WTC11 (cell line): Measurements from ENCODE around the gene ABR. TPM values are rescaled to one million over a fixed set of nuclear protein-coding genes. Genes with fewer than 3 reads are reported as not detected.

ENCODE experiments used
- ATAC-seq: fragments of 200-7000 bp; cut with Tn5 transposase; 2 replicates; pipeline ENCODE4 v1.10.0; 2021; ENCODE audit warnings: mild to moderate bottlenecking, moderate library complexity
- CTCF ChIA-PET: fragments of 300-600 bp; sonication (Branson Sonifier 250); formaldehyde crosslinking; loops from one replicate; lab custom pipeline; 2021; ENCODE audit warnings: antibody characterized with exemption; lab: Charles Lee
- POLR2A ChIA-PET: fragments of 350-600 bp; sonication (Branson Sonifier 250); formaldehyde crosslinking; loops from one replicate; lab custom pipeline; 2021; ENCODE audit warnings: antibody characterized with exemption; lab: Charles Lee
- DNase-seq: peaks from one replicate; pipeline ENCODE4 v3.0.0; 2021; ENCODE audit warnings: low spot score
- H3K27ac Mint-ChIP-seq: 2 replicates; pipeline ENCODE4 v1.8.0; 2021; ENCODE audit warnings: mixed read lengths
- H3K27me3 Mint-ChIP-seq: 2 replicates; pipeline ENCODE4 v1.8.0; 2021; ENCODE audit warnings: low read depth, mild to moderate bottlenecking, moderate library complexity, mixed read lengths
- H3K36me3 Mint-ChIP-seq: 2 replicates; pipeline ENCODE4 v1.8.0; 2021; ENCODE audit warnings: mixed read lengths
- H3K4me1 Mint-ChIP-seq: 2 replicates; pipeline ENCODE4 v1.8.0; 2022; ENCODE audit warnings: mixed read lengths
- H3K4me3 Mint-ChIP-seq: 2 replicates; pipeline ENCODE4 v1.8.0; 2021; ENCODE audit warnings: mild to moderate bottlenecking, moderate library complexity, mixed read lengths
- H3K9me3 Mint-ChIP-seq: 2 replicates; pipeline ENCODE4 v1.8.0; 2021; ENCODE audit warnings: mixed read lengths
- AR ChIP-seq: fragments of 250-450 bp; sonication (Bioruptor Pico); IDR thresholded peaks from 2 replicates; pipeline ENCODE4 v1.9.0; 2021; ENCODE audit warnings: mild to moderate bottlenecking
- CREM ChIP-seq: sonication (generic); formaldehyde crosslinking; IDR thresholded peaks from 2 replicates; pipeline ENCODE4 v1.8.1; 2022; ENCODE audit warnings: mild to moderate bottlenecking, missing genetic modification reagents, moderate library complexity
- E2F4 ChIP-seq: sonication (generic); formaldehyde crosslinking; IDR thresholded peaks from 2 replicates; pipeline ENCODE4 v1.8.1; 2022; ENCODE audit warnings: low read depth, mild to moderate bottlenecking, moderate library complexity, missing genetic modification reagents, borderline replicate concordance
- ESRRA ChIP-seq: sonication (generic); formaldehyde crosslinking; IDR thresholded peaks from 2 replicates; pipeline ENCODE4 v1.8.1; 2022; ENCODE audit warnings: mild to moderate bottlenecking, missing genetic modification reagents, borderline replicate concordance
- ETV6 ChIP-seq: sonication (generic); formaldehyde crosslinking; IDR thresholded peaks from 2 replicates; pipeline ENCODE4 v1.8.1; 2022; ENCODE audit warnings: mild to moderate bottlenecking, missing genetic modification reagents
- FOXJ3 ChIP-seq: sonication (generic); formaldehyde crosslinking; IDR thresholded peaks from 2 replicates; pipeline ENCODE4 v1.9.0; 2021; ENCODE audit warnings: missing genetic modification reagents, mild to moderate bottlenecking, borderline replicate concordance
- FOXP1 ChIP-seq: sonication (generic); formaldehyde crosslinking; IDR thresholded peaks from 2 replicates; pipeline ENCODE4 v1.8.0; 2022; ENCODE audit warnings: missing genetic modification reagents, mild to moderate bottlenecking, moderate library complexity, borderline replicate concordance
- JUN ChIP-seq: sonication (generic); formaldehyde crosslinking; IDR thresholded peaks from 2 replicates; pipeline ENCODE4 v1.8.0; 2023; ENCODE audit warnings: mild to moderate bottlenecking, missing genetic modification reagents
- KAT7 ChIP-seq: sonication (generic); formaldehyde crosslinking; IDR thresholded peaks from 2 replicates; pipeline ENCODE4 v1.8.1; 2023; ENCODE audit warnings: missing genetic modification reagents, mild to moderate bottlenecking, borderline replicate concordance
- NFE2L1 ChIP-seq: sonication (generic); formaldehyde crosslinking; IDR thresholded peaks from 2 replicates; pipeline ENCODE4 v1.8.1; 2023; ENCODE audit warnings: missing genetic modification reagents
- RORB ChIP-seq: fragments of 250-450 bp; sonication (Bioruptor Pico); IDR thresholded peaks from 2 replicates; pipeline ENCODE4 v1.9.0; 2021; ENCODE audit warnings: mild to moderate bottlenecking
- SP1 ChIP-seq: sonication (generic); formaldehyde crosslinking; conservative IDR thresholded peaks from 2 replicates; pipeline ENCODE4 v1.8.1; 2022; ENCODE audit warnings: missing genetic modification reagents
- TP53 ChIP-seq: sonication (generic); formaldehyde crosslinking; IDR thresholded peaks from 2 replicates; pipeline ENCODE4 v1.8.1; 2023; ENCODE audit warnings: mild to moderate bottlenecking, missing genetic modification reagents
- ZNF121 ChIP-seq: sonication (generic); formaldehyde crosslinking; IDR thresholded peaks from 2 replicates; pipeline ENCODE4 v1.8.0; 2023; ENCODE audit warnings: missing genetic modification reagents
- ZNF219 ChIP-seq: sonication (generic); formaldehyde crosslinking; IDR thresholded peaks from 2 replicates; pipeline ENCODE4 v1.8.0; 2023; ENCODE audit warnings: missing genetic modification reagents, mild to moderate bottlenecking, borderline replicate concordance
- total RNA-seq: library from RNA; stranded (reverse); gene quantifications from 3 replicates; pipeline ENCODE4 v1.2.3, GENCODE V29; 2021
- TF ChIP-seq, protein P1 (sequence below): sonication (generic); formaldehyde crosslinking; IDR thresholded peaks from 2 replicates; pipeline ENCODE4 v1.8.1; 2022; ENCODE audit warnings: mild to moderate bottlenecking, moderate library complexity, missing genetic modification reagents
- TF ChIP-seq, protein P2 (sequence below): sonication (generic); formaldehyde crosslinking; IDR thresholded peaks from 2 replicates; pipeline ENCODE4 v1.8.1; 2023; ENCODE audit warnings: mild to moderate bottlenecking, missing genetic modification reagents
- TF ChIP-seq, protein P3 (sequence below): sonication (generic); formaldehyde crosslinking; IDR thresholded peaks from 2 replicates; pipeline ENCODE4 v1.8.1; 2023; ENCODE audit warnings: mild to moderate bottlenecking, missing genetic modification reagents, borderline replicate concordance
- TF ChIP-seq, protein P4 (sequence below): fragments of 250-450 bp; sonication (Bioruptor Pico); IDR thresholded peaks from 2 replicates; pipeline ENCODE4 v1.9.0; 2021; ENCODE audit warnings: mild to moderate bottlenecking, borderline replicate concordance

ABR gene
- total RNA-seq, 1 experiment from 2014 or later = 38.0 TPM

DNA sequence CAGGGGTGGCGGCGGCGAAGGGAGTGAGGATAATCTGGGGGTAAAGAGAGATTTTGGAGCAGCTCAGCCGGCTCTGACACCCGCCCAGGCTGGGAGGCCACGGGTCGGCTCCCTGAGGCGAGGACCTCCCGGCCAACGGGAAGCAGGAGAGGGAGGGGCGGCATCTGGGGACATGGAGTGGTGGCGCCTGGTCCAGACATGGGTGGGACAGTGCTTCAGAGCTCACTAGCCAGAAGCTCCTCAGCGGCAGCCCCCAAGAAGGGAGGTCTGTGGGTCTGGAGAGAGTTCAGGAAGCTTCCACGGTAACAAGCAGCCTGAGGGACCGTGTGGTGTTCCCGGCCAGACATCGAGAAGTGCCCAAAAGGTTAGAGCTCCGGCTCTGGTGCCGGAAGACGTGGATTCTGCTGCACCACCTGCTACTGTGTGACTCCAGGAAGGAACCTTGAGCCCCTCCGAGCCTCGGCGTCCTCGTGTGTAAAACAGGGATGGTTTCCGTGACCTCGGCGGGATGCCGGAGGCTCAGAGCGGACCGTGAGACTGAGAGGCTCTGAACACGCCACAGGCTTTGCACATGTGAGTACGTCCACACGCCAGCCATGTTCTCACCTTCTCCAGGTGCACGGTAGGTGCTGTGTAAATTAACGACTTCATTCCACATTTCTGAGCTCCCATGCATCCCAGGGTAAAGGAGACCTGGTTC lies 126.0 kb downstream of the ABR start:
- H3K9me3 Mint-ChIP-seq = peaks cover 1% of the 10 kb centered on the region
- peaks cover 16% of the 10 kb centered on the region for H3K36me3 Mint-ChIP-seq
- TF ChIP-seq KAT7 (CRISPR knock-in tag) (no peak), TP53 (CRISPR knock-in tag) (no peak), FOXJ3 (CRISPR knock-in tag) (no peak), FOXP1 (CRISPR knock-in tag) (no peak), ETV6 (CRISPR knock-in tag) (no peak), SP1 (CRISPR knock-in tag) (no peak), E2F4 (CRISPR knock-in tag) (no peak), RORB (CRISPR knock-in tag) (no peak), NFE2L1 (CRISPR knock-in tag) (no peak), AR (no peak), ZNF219 (CRISPR knock-in tag) (no peak), ESRRA (CRISPR knock-in tag) (no peak), JUN (no peak), ZNF121 (CRISPR knock-in tag) (no peak), CREM (CRISPR knock-in tag) (no peak)
- TF ChIP-seq, protein P1, sequence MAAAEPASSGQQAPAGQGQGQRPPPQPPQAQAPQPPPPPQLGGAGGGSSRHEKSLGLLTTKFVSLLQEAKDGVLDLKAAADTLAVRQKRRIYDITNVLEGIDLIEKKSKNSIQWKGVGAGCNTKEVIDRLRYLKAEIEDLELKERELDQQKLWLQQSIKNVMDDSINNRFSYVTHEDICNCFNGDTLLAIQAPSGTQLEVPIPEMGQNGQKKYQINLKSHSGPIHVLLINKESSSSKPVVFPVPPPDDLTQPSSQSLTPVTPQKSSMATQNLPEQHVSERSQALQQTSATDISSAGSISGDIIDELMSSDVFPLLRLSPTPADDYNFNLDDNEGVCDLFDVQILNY = no peak
- TF ChIP-seq, protein P2, sequence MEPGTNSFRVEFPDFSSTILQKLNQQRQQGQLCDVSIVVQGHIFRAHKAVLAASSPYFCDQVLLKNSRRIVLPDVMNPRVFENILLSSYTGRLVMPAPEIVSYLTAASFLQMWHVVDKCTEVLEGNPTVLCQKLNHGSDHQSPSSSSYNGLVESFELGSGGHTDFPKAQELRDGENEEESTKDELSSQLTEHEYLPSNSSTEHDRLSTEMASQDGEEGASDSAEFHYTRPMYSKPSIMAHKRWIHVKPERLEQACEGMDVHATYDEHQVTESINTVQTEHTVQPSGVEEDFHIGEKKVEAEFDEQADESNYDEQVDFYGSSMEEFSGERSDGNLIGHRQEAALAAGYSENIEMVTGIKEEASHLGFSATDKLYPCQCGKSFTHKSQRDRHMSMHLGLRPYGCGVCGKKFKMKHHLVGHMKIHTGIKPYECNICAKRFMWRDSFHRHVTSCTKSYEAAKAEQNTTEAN (CRISPR knock-in tag) = no peak
- TF ChIP-seq, protein P3, sequence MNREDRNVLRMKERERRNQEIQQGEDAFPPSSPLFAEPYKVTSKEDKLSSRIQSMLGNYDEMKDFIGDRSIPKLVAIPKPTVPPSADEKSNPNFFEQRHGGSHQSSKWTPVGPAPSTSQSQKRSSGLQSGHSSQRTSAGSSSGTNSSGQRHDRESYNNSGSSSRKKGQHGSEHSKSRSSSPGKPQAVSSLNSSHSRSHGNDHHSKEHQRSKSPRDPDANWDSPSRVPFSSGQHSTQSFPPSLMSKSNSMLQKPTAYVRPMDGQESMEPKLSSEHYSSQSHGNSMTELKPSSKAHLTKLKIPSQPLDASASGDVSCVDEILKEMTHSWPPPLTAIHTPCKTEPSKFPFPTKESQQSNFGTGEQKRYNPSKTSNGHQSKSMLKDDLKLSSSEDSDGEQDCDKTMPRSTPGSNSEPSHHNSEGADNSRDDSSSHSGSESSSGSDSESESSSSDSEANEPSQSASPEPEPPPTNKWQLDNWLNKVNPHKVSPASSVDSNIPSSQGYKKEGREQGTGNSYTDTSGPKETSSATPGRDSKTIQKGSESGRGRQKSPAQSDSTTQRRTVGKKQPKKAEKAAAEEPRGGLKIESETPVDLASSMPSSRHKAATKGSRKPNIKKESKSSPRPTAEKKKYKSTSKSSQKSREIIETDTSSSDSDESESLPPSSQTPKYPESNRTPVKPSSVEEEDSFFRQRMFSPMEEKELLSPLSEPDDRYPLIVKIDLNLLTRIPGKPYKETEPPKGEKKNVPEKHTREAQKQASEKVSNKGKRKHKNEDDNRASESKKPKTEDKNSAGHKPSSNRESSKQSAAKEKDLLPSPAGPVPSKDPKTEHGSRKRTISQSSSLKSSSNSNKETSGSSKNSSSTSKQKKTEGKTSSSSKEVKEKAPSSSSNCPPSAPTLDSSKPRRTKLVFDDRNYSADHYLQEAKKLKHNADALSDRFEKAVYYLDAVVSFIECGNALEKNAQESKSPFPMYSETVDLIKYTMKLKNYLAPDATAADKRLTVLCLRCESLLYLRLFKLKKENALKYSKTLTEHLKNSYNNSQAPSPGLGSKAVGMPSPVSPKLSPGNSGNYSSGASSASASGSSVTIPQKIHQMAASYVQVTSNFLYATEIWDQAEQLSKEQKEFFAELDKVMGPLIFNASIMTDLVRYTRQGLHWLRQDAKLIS (CRISPR knock-in tag) = no peak
- TF ChIP-seq, protein P4, sequence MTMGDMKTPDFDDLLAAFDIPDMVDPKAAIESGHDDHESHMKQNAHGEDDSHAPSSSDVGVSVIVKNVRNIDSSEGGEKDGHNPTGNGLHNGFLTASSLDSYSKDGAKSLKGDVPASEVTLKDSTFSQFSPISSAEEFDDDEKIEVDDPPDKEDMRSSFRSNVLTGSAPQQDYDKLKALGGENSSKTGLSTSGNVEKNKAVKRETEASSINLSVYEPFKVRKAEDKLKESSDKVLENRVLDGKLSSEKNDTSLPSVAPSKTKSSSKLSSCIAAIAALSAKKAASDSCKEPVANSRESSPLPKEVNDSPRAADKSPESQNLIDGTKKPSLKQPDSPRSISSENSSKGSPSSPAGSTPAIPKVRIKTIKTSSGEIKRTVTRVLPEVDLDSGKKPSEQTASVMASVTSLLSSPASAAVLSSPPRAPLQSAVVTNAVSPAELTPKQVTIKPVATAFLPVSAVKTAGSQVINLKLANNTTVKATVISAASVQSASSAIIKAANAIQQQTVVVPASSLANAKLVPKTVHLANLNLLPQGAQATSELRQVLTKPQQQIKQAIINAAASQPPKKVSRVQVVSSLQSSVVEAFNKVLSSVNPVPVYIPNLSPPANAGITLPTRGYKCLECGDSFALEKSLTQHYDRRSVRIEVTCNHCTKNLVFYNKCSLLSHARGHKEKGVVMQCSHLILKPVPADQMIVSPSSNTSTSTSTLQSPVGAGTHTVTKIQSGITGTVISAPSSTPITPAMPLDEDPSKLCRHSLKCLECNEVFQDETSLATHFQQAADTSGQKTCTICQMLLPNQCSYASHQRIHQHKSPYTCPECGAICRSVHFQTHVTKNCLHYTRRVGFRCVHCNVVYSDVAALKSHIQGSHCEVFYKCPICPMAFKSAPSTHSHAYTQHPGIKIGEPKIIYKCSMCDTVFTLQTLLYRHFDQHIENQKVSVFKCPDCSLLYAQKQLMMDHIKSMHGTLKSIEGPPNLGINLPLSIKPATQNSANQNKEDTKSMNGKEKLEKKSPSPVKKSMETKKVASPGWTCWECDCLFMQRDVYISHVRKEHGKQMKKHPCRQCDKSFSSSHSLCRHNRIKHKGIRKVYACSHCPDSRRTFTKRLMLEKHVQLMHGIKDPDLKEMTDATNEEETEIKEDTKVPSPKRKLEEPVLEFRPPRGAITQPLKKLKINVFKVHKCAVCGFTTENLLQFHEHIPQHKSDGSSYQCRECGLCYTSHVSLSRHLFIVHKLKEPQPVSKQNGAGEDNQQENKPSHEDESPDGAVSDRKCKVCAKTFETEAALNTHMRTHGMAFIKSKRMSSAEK = no peak
- H3K27ac Mint-ChIP-seq = no peak overlapping the region
- H3K4me3 Mint-ChIP-seq = no peak overlapping the region
- H3K27me3 Mint-ChIP-seq = no peaks in the 10 kb centered on the region
- CTCF ChIA-PET = interaction anchor here (0.6 to 1.1 kb wide), 2 partner anchors 55 to 69 kb away, joined by 3 read pairs; no protein-coding TSS in a partner anchor
- DNase-seq = no peak
- POLR2A ChIA-PET = no interaction called here
- H3K4me1 Mint-ChIP-seq = no peaks in the 10 kb centered on the region
- ATAC-seq = no peak
